Endothelial cell of umbilical vein (primary cell): ENCODE data around the gene ZNF2.

ENCODE experiments used
- POLR2AphosphoS5 ChIP-seq: IDR thresholded peaks from 2 replicates; pipeline ENCODE4 v1.6.1; 2012; ENCODE audit warnings: low read depth, mild to moderate bottlenecking, control low read depth, low read length, moderate library complexity; ENCODE audit not compliant: insufficient read depth
- TF ChIP-seq, protein P1 (sequence below), 2 donors: IDR thresholded peaks; 1 replicate in 1 of 2; 2 replicates in 1 of 2; pipeline ENCODE4 v1.5.1; 2011; ENCODE audit warnings: low read length in 2 of 2, mild to moderate bottlenecking in 2 of 2, moderate library complexity in 2 of 2, control low read depth in 1 of 2, inconsistent platforms in 1 of 2, low read depth in 1 of 2; ENCODE audit not compliant: insufficient read depth in 1 of 2; ENCODE audit errors: extremely low read depth in 1 of 2
- TF ChIP-seq, protein P2 (sequence below): IDR thresholded peaks from 2 replicates; pipeline ENCODE4 v1.6.1; 2011; ENCODE audit not compliant: insufficient read depth, insufficient read length

DNA sequence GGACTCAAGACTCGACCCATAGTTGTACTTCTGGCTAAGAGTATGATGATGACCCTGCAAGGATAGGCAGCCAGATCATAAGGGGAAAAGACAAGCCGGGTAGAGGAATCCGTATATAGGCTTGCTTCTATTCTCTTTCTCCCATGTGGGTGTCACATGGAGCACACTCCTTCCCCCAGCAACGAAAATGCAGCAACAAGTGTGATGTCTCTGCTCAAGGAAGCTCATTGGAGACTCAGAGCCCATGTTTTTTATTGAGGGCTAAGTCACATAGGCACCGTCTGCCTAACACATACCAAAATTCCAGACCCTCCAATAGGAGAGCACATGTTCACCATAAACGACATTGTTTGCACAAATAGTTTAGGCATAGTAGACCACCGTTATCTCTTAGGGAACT, 6.3 kb downstream of the ZNF2 start:
- no peak for TF ChIP-seq POLR2AphosphoS5
- TF ChIP-seq, protein P1, sequence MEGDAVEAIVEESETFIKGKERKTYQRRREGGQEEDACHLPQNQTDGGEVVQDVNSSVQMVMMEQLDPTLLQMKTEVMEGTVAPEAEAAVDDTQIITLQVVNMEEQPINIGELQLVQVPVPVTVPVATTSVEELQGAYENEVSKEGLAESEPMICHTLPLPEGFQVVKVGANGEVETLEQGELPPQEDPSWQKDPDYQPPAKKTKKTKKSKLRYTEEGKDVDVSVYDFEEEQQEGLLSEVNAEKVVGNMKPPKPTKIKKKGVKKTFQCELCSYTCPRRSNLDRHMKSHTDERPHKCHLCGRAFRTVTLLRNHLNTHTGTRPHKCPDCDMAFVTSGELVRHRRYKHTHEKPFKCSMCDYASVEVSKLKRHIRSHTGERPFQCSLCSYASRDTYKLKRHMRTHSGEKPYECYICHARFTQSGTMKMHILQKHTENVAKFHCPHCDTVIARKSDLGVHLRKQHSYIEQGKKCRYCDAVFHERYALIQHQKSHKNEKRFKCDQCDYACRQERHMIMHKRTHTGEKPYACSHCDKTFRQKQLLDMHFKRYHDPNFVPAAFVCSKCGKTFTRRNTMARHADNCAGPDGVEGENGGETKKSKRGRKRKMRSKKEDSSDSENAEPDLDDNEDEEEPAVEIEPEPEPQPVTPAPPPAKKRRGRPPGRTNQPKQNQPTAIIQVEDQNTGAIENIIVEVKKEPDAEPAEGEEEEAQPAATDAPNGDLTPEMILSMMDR (IDR thresholded peaks at IDR 0.05; ENCODE audit: extremely low read depth in 1 of 2, insufficient read depth in 1 of 2, low read depth in 1 of 2, low read length in 2 of 2) = no peak
- TF ChIP-seq, protein P2, sequence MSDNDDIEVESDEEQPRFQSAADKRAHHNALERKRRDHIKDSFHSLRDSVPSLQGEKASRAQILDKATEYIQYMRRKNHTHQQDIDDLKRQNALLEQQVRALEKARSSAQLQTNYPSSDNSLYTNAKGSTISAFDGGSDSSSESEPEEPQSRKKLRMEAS = no peak
